Astrocyte of the spinal cord (primary cell): ENCODE data around the gene ADCK1.
"Not testable (repeated sequence)": the region's sequence is repeated elsewhere in the genome, so short reads cannot be mapped to it uniquely, and the experiment has no call there.

Experiments
- DNase-seq: peaks from one replicate; pipeline ENCODE4 v3.0.0; 2011; ENCODE audit warnings: low read depth, low spot score
- H3K4me3 ChIP-seq: 2 replicates; pipeline ENCODE4 v1.5.1; 2011; ENCODE audit warnings: low read depth, mild to moderate bottlenecking, low read length, moderate library complexity
- CTCF ChIP-seq: IDR thresholded peaks from 2 replicates; pipeline ENCODE4 v1.5.1; 2012; ENCODE audit warnings: low read depth, mild to moderate bottlenecking, low read length, inconsistent platforms
- in situ Hi-C: cut with HindIII; loops from 2 replicates; pipeline ENCODE4 v1.10.0; 2017; ENCODE audit warnings: low sequenced_read_pairs

Gene ADCK1

GRCh38 chr14:77912754-77913556 is 113.0 kb downstream of the ADCK1 start:
- H3K4me3 ChIP-seq, result no peak overlapping the region
- TF ChIP-seq CTCF, result no peak
- DNase-seq, result no peak
- in situ Hi-C loops, result no loop called here

GRCh38 chr14:77914073-77914721 is 114.3 kb downstream of the ADCK1 start:
- TF ChIP-seq CTCF, result no peak
- in situ Hi-C loops, result no loop called here
- H3K4me3 ChIP-seq, result no peak overlapping the region
- no peak for DNase-seq

- H3K4me3 ChIP-seq, in situ Hi-C loops, DNase-seq: not testable (repeated sequence)
Measured at GRCh38 chr14:77915390-77915789, 115.5 kb downstream of the ADCK1 start.

- H3K4me3 ChIP-seq, result no peak overlapping the region
- no peak for TF ChIP-seq CTCF
- DNase-seq, result no peak
- in situ Hi-C loops, result no loop called here
Measured at GRCh38 chr14:77917491-77918201, 117.7 kb downstream of the ADCK1 start.

- DNase-seq, result no peak
- in situ Hi-C loops, result no loop called here
- no peak for TF ChIP-seq CTCF
- H3K4me3 ChIP-seq, result no peak overlapping the region
Measured at GRCh38 chr14:77918448-77918847, 118.5 kb downstream of the ADCK1 start.

- no peak for DNase-seq
- no peak for TF ChIP-seq CTCF
- no peak overlapping the region for H3K4me3 ChIP-seq
- in situ Hi-C loops, result no loop called here
Measured at GRCh38 chr14:77920312-77920711, 120.4 kb downstream of the ADCK1 start.

- DNase-seq, result no peak
- H3K4me3 ChIP-seq, result no peak overlapping the region
- no peak for TF ChIP-seq CTCF
- in situ Hi-C loops, result no loop called here
Measured at GRCh38 chr14:77921818-77922217, 121.9 kb downstream of the ADCK1 start.
